Neural cell (in vitro differentiated cells): ENCODE data around the gene SEZ6. TPM values are rescaled to one million over a fixed set of nuclear protein-coding genes. Genes with fewer than 3 reads are reported as not detected.

Source experiments
- H2AFZ ChIP-seq: fragments of 200-600, 300-800 bp; sonication (generic), shearing (Covaris generic); 2 replicates; pipeline ENCODE4 v1.6.0; 2014; ENCODE audit warnings: low read depth, mild to moderate bottlenecking, antibody characterized with exemption, low read length, moderate library complexity
- H3F3A ChIP-seq: fragments of 200-600 bp; shearing (Covaris generic); 2 replicates; pipeline ENCODE4 v1.6.1; 2016; ENCODE audit warnings: mild to moderate bottlenecking, moderate library complexity, mixed read lengths, antibody characterized with exemption, low read length; ENCODE audit not compliant: insufficient read depth, poor library complexity, severe bottlenecking
- H3K27ac ChIP-seq: fragments of 200-600, 300-800 bp; sonication (generic), shearing (Covaris generic); 2 replicates; pipeline ENCODE4 v1.5.1; 2014; ENCODE audit warnings: mild to moderate bottlenecking, low read length, moderate library complexity
- H3K27me3 ChIP-seq: fragments of 300-800, 200-600 bp; sonication (generic), shearing (Covaris generic); 2 replicates; pipeline ENCODE4 v1.6.0; 2014; ENCODE audit warnings: mild to moderate bottlenecking, low read depth, low read length, moderate library complexity; ENCODE audit not compliant: insufficient read depth
- H3K36me3 ChIP-seq: fragments of 300-800, 200-600 bp; sonication (generic), shearing (Covaris generic); 2 replicates; pipeline ENCODE4 v1.5.1; 2014; ENCODE audit warnings: mild to moderate bottlenecking, antibody characterized with exemption, low read length, moderate library complexity; ENCODE audit not compliant: insufficient read depth
- H3K4me2 ChIP-seq: fragments of 300-800, 200-600 bp; sonication (generic), shearing (Covaris generic); 2 replicates; pipeline ENCODE4 v1.6.0; 2014; ENCODE audit warnings: mild to moderate bottlenecking, low read length
- H3K4me3 ChIP-seq: fragments of 300-800, 200-600 bp; sonication (generic), shearing (Covaris generic); 2 replicates; pipeline ENCODE4 v1.5.1; 2014; ENCODE audit warnings: mild to moderate bottlenecking, low read length, moderate library complexity
- H3K79me2 ChIP-seq: fragments of 200-600 bp; shearing (Covaris generic); replicated peaks from 2 replicates; pipeline ENCODE4 v1.6.0; 2014; ENCODE audit warnings: mild to moderate bottlenecking, low read length, moderate library complexity; ENCODE audit not compliant: insufficient read depth
- H3K9ac ChIP-seq: fragments of 300-800, 200-600 bp; sonication (generic), shearing (Covaris generic); 2 replicates; pipeline ENCODE4 v1.6.1; 2016; ENCODE audit warnings: mild to moderate bottlenecking, low read length, mixed read lengths
- H3K9me2 ChIP-seq: fragments of 200-600 bp; shearing (Covaris generic); 2 replicates; pipeline ENCODE4 v1.6.1; 2016; ENCODE audit warnings: mild to moderate bottlenecking, low read length, mixed read lengths; ENCODE audit not compliant: insufficient read depth
- H3K9me3 ChIP-seq: fragments of 200-600, 300-800 bp; sonication (generic), shearing (Covaris generic); 2 replicates; pipeline ENCODE4 v1.6.1; 2016; ENCODE audit warnings: mild to moderate bottlenecking, mixed run types, low read length, moderate library complexity, mixed read lengths
- H4K20me1 ChIP-seq: fragments of 200-600 bp; shearing (Covaris generic); 2 replicates; pipeline ENCODE4 v1.6.1; 2016; ENCODE audit warnings: mild to moderate bottlenecking, mixed run types; ENCODE audit not compliant: insufficient read depth
- EP300 ChIP-seq: fragments of 450-650 bp; conservative IDR thresholded peaks from 2 replicates; pipeline ENCODE4 v1.6.1; 2014; ENCODE audit warnings: antibody characterized with exemption, mild to moderate bottlenecking, moderate library complexity; ENCODE audit not compliant: poor library complexity, severe bottlenecking
- EZH2 ChIP-seq: fragments of 200-600, 300-800 bp; shearing (Covaris generic), sonication (generic); IDR thresholded peaks from 2 replicates; pipeline ENCODE4 v1.6.1; 2014; ENCODE audit warnings: antibody characterized with exemption, low read length, borderline replicate concordance, mild to moderate bottlenecking; ENCODE audit not compliant: insufficient read depth, poor library complexity, severe bottlenecking
- POLR2AphosphoS5 ChIP-seq: IDR thresholded peaks from 2 replicates; pipeline ENCODE4 v1.6.1; 2012
- RAD21 ChIP-seq: fragments of 450-650 bp; conservative IDR thresholded peaks from 2 replicates; pipeline ENCODE4 v1.6.1; 2014; ENCODE audit warnings: antibody characterized with exemption, mild to moderate bottlenecking, moderate library complexity
- SMC3 ChIP-seq: fragments of 450-650 bp; conservative IDR thresholded peaks from 2 replicates; pipeline ENCODE4 v1.6.1; 2014; ENCODE audit warnings: antibody characterized with exemption, mild to moderate bottlenecking, moderate library complexity; ENCODE audit not compliant: poor library complexity
- TAF1 ChIP-seq: IDR thresholded peaks from 2 replicates; pipeline ENCODE4 v1.6.1; 2012; ENCODE audit warnings: low read depth
- polyA plus RNA-seq: library from polyadenylated mRNA; depleted of rRNA; stranded (reverse); fragments of >200 nt; gene quantifications from 2 replicates; pipeline ENCODE4 v1.2.3, GENCODE V29; 2014
- TF ChIP-seq, protein P1 (sequence below): IDR thresholded peaks from 2 replicates; pipeline ENCODE4 v1.6.1; 2012; ENCODE audit warnings: borderline replicate concordance

The SEZ6 gene
- polyA plus RNA-seq, 1 donor from 2014 or later, result 15.1 TPM

DNA sequence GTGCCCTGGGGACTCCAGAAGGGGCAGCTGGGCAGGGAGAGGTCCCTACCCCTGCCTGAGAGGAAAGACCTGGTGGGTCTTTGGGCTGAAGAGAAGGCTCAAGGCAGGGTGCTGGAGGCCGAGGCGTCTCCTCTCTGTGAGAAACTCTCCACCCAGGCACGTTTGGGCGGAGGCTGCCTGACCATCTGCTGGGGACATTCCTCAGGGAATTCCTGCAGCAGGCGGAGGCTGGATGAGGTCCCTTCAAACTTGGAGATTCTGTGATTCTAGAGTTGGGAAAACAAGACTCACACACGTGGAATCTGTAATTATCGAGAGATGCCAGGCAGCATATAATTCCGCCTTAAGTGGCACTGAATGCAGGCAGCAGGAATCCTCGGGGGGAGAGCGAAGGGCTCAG lies 33.4 kb downstream of the SEZ6 start:
- Histone ChIP-seq H3K27ac (no peak overlapping the region), H3K4me2 (no peak overlapping the region), H3K79me2 (no peaks in the 10 kb centered on the region), H3K27me3 (no peaks in the 10 kb centered on the region), H3F3A (no peaks in the 10 kb centered on the region), H3K9me2 (no peaks in the 10 kb centered on the region), H3K36me3 (no peaks in the 10 kb centered on the region), H2AFZ (no peak overlapping the region), H4K20me1 (no peaks in the 10 kb centered on the region), H3K4me3 (no peak overlapping the region), H3K9ac (no peak overlapping the region), H3K9me3 (no peaks in the 10 kb centered on the region)
- TF ChIP-seq RAD21 (no peak), POLR2AphosphoS5 (no peak), SMC3 (no peak), EZH2 (no peak), TAF1 (no peak)
- TF ChIP-seq, protein P1, sequence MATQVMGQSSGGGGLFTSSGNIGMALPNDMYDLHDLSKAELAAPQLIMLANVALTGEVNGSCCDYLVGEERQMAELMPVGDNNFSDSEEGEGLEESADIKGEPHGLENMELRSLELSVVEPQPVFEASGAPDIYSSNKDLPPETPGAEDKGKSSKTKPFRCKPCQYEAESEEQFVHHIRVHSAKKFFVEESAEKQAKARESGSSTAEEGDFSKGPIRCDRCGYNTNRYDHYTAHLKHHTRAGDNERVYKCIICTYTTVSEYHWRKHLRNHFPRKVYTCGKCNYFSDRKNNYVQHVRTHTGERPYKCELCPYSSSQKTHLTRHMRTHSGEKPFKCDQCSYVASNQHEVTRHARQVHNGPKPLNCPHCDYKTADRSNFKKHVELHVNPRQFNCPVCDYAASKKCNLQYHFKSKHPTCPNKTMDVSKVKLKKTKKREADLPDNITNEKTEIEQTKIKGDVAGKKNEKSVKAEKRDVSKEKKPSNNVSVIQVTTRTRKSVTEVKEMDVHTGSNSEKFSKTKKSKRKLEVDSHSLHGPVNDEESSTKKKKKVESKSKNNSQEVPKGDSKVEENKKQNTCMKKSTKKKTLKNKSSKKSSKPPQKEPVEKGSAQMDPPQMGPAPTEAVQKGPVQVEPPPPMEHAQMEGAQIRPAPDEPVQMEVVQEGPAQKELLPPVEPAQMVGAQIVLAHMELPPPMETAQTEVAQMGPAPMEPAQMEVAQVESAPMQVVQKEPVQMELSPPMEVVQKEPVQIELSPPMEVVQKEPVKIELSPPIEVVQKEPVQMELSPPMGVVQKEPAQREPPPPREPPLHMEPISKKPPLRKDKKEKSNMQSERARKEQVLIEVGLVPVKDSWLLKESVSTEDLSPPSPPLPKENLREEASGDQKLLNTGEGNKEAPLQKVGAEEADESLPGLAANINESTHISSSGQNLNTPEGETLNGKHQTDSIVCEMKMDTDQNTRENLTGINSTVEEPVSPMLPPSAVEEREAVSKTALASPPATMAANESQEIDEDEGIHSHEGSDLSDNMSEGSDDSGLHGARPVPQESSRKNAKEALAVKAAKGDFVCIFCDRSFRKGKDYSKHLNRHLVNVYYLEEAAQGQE, result no peak

GRCh38 chr17:28970879-28971278 lies 35.0 kb downstream of the SEZ6 start:
- H3K36me3 ChIP-seq, result no peaks in the 10 kb centered on the region
- no peaks in the 10 kb centered on the region for H3K79me2 ChIP-seq
- H3K9me3 ChIP-seq, result no peaks in the 10 kb centered on the region
- no peak overlapping the region for H3K4me2 ChIP-seq
- no peak overlapping the region for H3K4me3 ChIP-seq
- H3K27me3 ChIP-seq, result no peaks in the 10 kb centered on the region
- no peak overlapping the region for H3K9ac ChIP-seq
- H3F3A ChIP-seq, result no peaks in the 10 kb centered on the region
- TF ChIP-seq, protein P1, result no peak
- no peak for TF ChIP-seq TAF1
- no peak for TF ChIP-seq POLR2AphosphoS5
- no peak for TF ChIP-seq EP300
- no peak for TF ChIP-seq SMC3
- no peak overlapping the region for H3K27ac ChIP-seq
- no peaks in the 10 kb centered on the region for H4K20me1 ChIP-seq
- H2AFZ ChIP-seq, result no peak overlapping the region
- no peaks in the 10 kb centered on the region for H3K9me2 ChIP-seq
